HG03565 (cell line): ENCODE results near the gene TNFRSF21.
"Not testable (repeated sequence)": the region's sequence is repeated elsewhere in the genome, so short reads cannot be mapped to it uniquely, and the experiment has no call there.

Source experiments
- ATAC-seq: cut with Tn5 transposase; IDR thresholded peaks from one replicate; pipeline ENCODE4 v1.9.1; 2021; ENCODE audit warnings: mild to moderate bottlenecking, moderate library complexity; ENCODE audit not compliant: unreplicated experiment

The TNFRSF21 gene

DNA sequence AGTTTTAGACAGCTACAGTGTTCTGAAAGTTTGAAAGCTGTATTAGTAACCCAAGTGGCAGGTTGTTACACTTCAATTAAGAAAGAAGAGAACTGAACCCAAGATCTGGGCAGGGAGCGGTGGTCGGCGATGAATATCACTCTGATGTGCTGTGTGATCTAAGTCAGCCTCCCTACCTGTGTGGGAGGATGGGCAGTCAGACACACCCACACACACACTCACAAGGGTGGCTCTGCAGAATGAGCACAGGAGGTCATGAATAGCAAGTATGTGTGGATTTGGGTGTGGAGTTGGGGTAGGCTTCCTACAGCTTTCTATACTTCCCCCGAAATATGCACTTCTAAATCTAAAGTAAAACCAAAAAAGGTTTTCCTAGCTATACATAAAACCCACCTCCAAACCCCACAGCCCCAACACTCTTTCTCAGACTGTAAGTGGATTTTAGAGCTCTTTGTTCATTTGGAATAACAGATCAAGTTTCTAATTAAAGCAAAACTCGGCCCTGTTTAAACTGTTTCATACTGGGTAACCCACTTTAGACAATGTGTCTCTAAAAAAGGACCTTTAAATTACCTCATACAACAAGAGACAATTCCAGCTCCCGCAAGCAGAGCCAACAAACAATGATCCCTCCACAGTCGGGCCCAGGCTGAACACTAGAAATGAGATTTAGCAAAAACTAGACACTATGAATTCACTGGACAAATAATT lies 19.4 kb downstream of the TNFRSF21 start:
- no peak for ATAC-seq

DNA sequence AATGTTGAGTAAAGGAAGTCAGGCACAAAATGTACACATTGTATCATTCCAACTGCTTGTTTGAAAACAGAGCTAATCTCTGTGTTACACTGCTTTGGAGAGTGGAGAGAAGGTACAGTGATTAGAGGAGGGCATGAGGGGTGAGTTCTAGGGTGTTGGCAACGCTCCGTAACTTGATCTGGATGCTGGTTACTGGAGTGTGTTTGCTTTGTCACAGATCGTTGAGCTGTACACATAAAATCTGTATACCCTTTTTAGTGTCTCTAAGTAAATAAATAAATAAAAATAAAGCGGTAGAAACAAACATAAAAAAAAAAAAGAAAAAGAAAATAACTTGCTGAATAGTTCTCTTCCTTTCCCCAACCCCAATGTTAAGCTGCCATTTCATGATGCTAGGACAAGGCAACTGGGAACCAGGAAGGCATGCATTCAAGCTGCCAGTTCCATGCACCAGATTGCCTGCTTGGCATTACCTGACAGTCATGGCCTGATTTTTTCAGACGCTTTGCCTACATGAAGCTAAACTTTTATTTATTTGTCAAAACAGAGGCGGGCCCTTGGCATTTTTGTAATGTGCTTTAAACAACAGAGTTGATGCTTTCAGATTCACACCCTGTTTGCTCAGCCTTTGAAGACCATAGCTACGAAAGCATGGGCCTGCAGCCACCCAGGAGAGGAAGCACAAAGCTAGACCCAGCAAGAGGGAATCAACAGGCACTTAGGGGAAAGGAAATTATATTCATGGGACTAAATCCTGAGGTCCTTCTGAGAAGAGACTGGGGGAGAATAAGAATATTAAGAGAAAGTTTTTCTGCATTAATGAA lies 21.2 kb downstream of the TNFRSF21 start:
- ATAC-seq, result no peak

DNA sequence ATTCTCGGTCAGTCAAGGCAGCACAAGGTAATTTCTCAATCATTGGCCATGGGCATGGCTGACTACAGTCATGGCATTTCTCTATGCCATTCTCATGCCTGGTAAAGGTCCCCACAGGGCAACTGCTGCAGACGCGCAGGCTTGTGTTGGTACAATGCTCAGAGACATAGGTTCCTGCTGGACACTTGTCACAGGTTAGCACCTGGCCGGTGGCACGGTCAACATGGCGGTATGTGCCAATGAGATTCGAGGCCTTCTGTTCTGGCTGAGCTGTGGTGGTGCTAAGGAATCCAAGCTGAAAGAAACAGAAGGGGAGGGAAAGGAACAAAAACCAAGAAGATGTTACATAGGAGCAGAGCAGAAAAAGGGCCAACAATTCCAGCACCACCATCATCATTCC lies 23.4 kb downstream of the TNFRSF21 start:
- ATAC-seq, result no peak

DNA sequence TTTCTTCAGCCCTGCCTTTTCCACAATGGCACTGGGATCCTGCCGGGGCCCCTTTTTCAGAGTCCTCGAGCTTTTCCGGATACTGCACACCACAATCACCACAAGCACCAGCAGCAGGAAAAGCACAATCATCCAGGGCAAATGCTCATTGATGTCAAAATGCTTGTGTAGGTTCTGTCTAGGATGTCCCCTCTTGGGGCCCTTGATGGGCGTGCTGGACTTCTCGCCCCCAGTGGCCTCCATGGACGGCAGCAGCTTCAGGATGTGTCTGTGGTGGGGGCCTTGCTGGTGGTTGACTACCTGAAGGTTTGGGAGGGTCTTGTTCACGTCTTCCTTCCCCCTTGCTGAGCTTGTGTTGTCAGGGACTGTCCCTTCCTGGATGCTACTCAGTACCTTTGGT lies 25.7 kb downstream of the TNFRSF21 start:
- ATAC-seq, result no peak

DNA sequence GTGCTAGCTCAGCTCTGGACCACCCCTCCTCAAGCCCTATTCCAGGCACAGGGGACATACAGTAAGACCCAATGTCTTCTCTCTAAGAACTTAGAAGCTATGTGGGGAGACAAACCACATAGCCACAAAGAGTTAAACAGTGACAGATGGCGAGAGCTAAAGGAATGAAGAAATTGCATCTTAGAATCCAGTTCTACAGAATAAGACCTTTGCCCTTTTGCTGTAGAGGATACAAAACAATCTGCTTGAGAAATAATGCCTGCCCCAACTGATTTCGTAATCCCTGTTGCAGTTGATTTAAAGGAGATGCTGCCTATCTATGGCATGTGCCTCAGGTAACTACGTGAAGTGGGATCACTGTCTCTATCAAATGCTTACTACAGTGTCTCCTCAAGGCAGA lies 31.2 kb downstream of the TNFRSF21 start:
- ATAC-seq, result no peak

DNA sequence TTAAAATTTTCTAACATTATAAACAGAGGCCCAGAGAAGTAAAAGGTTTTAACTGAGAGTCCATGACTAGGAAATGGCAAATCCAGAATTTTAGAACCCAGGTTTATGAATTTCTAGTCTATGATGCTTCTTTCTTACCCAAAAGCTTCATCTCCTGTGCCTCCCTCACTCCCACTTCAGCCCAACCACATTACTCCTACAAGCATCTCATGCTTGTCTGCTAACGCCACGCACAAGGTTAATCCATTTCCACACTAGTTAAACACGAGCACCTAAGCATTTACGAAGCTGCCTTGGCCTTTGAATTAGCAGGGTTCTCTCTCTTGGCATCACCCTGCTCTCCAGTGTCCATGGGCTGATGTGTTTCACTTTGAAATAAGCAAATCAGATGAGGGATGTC lies 32.0 kb downstream of the TNFRSF21 start:
- no peak for ATAC-seq

DNA sequence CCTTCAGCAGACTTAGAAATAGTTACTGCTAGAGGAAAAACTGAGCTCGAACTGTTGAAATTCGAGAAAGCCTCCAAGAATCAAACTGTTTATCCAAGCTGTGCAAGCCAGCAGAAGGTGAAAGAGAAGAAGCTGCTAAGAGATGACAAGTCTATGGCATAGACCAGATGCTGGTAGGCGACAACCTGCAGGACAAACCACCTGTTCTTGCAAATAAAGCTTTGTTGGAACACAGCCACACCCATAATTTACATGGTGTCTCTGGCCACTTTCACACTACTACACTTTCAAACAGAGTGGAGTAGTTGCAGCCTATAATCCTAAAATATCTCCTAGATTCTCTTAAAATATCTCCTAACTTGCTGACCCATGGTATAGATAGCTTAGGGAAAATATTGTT lies 33.3 kb downstream of the TNFRSF21 start:
- ATAC-seq, result no peak

DNA sequence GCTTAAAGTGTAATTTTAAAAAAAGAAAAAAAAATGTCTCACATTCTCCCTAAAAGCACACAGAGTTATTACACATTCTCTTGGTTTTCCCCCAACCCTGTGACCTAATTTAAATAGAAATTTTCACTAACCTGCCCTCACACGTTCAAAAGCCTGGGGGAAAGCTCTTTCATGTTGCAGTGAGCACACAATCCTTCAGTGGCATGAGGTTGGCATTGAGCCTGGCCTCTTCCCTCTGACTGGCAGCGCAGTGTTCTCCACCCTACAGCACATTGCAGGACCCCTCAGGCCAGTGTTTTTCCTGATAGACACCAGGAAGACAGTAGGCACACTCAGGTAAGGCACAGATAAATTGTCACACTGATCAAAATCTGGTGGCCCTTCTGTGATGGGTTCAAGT lies 34.1 kb downstream of the TNFRSF21 start:
- ATAC-seq, result no peak

DNA sequence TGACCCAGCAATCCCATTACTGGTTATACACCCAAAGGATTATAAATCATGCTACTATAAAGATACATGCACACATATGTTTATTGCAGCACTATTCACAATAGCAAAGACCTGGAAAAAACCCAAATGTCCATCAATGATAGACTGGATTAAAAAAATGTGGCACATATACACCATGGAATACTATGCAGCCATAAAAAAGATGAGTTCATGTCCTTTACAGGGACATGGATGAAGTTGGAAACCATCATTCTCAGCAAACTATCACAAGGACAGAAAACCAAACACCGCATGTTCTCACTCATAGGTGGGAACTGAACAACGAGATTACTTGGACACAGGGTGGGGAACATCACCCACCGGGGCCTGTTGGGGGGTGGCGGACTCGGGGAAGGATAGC lies 34.6 kb downstream of the TNFRSF21 start:
- not testable (repeated sequence) for ATAC-seq

DNA sequence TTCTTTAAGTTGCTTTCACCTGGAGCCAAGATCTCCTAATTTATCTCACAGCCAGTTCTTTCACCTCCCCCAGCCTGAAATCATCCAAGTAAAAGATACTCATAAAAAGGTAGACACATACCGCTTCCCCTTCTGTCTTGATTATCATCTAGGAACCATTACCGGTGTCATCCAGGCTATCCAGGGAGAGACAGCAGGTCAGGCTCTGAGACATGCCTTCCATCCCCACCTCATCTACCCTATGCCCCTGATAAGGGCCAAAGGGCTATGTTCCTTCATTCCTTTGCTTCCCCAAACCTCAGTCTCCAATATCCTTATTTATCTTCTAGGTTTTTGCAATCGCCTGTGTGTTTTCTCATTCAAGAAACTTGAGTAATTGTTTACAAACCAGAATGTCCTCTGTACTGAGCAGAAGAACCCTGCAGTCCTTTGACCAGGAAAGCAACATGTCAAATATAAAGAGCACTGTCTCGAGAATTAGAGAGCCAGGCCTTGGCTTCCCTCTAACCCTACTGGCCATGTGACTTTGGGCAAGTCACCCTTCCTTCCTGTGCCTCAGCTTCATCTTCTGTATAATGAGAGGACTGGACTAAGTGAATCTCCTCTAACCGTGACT lies 41.0 kb downstream of the TNFRSF21 start:
- no peak for ATAC-seq

DNA sequence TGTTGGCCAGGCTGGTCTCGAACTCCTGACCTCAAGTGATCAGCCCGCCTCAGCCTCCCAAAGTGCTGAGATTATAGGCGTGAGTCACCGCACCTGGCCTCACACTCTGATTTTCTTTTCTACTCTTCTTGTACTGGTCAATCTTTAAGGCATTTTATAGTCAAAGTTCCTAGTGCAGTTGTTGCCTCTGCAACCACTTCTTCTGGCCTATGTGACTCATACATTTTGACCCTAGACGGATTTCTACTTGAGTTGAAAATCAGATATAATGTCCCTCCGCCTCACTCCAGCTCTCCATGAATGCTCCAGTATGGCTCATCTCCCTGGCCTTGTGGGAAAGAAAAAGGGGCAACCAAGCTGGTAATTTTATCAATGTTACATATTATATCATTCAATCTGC lies 42.4 kb downstream of the TNFRSF21 start:
- no peak for ATAC-seq

DNA sequence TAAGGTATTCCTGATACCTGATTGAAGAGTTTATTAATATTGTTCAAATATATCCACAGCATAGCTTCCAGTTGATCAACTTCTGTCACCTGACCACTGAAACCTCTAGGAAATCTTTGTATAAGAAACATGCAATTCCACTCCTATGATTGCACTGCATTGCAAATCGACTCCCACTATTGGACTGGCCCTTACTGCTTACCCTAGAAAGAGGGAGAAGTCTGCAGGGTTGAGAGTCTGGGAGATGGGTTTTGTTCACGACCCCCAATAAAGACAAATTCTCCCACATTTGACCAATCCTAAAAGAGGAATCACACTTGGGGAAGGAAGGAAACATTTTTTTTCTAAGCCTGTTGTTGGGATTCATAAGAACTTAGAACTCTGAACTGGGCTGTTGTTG lies 43.7 kb downstream of the TNFRSF21 start:
- no peak for ATAC-seq

DNA sequence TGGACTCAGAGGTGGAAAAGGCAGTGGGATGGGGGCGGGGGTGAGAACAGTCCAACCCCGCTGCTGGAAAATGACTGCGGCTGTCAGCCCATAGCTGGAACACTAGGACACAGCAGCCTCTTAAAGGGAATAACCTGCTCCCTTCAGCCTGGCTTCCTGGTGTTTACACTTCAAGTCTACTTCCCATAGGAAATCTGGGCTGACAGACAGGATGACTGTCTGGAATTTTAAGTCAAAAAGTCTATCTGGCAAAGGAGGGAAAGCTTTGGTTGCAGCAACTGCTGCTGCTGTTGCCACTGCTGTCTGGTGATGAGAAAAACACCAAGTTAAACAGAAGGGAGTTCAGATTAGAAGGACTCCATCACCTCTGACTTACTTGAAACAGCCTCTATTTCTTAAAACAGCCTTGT lies 44.9 kb downstream of the TNFRSF21 start:
- no peak for ATAC-seq

DNA sequence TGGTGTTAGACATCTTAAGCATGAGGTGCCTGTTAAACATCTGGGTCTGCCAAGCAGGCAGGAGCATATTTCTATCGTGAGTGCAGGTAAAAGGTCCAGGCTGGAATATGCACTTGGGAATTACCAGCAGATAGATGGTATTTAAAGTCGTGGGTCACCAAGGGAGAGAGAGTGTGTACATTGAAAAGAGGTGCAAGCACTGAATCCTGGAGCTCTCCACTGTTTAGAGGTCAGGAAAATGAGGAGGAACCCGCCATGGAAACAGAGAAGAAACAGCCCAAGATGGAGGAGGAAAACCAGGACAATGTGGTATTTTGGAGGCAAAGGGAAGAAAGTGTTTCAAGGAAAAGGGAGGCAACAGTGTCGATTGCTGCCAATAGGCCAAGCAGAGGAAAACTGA lies 46.4 kb downstream of the TNFRSF21 start:
- no peak for ATAC-seq

DNA sequence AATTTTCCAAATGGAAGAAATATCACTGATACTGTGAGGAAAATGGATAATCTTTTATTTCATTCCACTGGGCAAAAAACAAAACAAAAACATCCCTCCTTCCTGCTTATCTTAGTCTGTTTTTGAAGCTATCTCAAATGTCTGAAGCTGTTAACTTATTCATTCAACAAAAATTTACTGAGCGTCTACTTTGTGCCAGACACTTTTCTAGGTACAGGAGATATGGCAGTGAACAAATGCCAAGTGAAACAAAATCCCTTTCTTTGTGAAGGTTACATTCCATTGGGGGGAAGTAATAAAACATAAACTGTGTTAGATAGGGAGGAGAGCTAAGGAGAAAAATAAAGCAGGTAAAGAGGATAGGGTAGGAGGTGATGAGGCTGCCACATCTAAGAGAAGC lies 47.5 kb downstream of the TNFRSF21 start:
- ATAC-seq, result no peak

DNA sequence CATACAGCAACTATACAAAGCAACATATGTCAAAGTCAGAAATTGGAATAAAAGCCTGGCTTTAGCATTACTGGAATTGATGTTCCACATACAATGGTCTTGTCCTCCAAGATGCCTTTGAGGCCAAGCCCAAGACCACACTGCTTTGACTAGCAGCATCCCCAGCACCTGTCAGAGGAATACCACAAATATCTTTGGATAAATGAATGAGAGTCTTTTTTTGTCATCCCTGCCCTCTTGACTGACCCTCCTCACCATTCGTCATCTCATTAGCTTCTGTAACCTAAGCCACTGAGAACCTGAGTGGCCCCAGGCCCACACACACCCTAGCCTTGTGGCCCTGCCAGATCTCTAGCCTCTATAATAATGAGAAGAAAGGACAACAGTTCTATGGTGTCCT lies 48.5 kb downstream of the TNFRSF21 start:
- ATAC-seq, result no peak

DNA sequence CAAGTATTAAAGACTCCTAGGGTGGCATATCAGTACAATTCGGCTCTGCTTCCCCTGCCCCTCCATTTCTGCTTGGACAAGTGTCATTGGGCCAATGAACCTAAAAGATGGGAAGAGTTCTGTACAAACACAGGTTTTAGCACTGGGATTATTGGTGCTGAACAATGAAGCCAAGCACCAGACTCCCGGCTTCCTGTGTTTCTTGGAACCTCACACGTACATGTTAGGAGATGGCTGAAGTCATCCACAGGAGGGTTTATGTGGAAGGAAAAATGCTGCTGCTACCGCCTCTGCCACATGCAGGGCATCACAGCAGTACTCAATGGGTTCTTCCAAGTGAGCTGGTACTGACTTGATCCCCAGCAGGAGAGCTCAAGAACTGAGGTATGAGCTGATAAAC lies 49.7 kb downstream of the TNFRSF21 start:
- no peak for ATAC-seq

DNA sequence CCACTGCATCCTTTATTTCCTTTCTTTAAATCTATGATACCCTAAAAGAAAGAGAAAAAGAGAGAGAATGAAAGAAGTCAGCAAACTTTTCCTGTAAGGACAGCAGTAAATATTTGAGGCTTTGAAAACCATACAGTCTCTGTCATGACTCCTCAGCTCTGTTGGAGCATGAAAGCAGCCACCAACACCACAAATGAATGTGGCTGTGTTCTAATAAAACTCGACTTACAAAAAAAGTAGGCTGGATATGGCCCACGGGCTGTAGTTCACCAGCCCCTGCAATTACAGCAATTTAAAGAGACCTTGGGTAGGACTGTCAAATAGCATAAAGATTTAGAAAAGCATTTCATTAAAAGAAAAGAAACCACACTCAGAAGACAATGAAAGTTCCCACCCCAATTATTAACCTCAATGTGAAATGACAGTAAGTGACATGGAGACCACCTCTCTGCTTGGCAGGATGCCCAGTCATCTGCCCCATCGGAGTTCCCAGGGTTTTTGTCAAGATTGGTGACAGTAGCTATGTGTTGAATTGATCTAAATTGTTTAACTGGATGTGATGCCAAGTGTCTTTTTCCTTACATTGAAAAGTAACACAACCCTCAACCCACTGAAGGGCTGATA lies 50.9 kb downstream of the TNFRSF21 start:
- ATAC-seq, result no peak

DNA sequence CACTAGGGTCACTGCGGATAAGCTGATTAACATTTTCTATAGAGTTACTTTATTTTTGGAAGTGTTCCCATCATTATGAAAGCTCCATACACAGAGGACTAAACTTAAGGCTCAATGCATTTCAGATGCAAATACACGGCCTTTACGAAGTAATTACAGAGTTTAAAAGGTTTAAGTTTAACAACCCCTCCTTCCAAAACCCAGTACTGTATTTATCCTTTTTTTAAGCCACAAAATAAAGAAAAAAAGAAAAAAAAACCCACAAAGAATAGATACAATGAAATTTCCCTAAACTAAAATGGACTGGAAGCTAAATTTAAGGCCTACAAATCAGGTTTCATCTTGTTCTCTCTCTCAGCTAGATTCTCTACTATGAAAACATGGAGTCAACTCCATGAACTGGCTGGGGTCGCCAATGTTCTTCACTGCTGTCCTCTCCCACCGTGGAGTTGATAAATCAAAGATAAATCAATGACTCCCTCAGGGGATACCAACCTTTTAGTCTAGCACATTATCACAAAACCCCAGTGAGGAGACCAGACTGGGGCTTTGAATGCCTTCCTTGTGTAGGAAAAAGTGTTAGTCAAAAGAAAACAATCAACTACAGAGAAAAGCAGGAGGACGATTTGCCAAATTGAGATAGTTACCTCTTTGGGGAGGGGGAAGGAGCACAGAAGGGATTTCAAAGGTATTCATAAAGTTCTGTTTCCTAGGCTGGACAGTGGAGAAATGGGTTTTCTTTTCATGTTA lies 52.5 kb downstream of the TNFRSF21 start:
- no peak for ATAC-seq

DNA sequence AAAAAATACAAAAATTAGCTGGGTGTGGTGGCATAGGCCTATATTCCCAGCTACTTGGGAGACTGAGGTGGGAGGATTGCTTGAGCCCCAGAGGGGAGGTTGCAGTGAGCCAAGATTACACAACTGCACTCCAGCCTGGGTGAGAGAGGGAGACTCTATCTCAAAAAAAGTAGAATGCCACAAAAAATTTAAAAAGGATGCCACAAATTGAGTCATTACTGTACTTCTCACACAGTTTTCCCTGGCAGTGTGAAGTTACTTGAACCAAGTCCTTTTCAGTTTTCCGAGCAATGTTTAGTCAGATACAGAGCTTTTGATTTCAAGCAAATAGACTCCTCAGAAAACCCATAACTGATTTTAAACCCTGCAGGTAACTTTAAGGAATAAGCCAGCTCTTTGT lies 53.3 kb downstream of the TNFRSF21 start:
- no peak for ATAC-seq

DNA sequence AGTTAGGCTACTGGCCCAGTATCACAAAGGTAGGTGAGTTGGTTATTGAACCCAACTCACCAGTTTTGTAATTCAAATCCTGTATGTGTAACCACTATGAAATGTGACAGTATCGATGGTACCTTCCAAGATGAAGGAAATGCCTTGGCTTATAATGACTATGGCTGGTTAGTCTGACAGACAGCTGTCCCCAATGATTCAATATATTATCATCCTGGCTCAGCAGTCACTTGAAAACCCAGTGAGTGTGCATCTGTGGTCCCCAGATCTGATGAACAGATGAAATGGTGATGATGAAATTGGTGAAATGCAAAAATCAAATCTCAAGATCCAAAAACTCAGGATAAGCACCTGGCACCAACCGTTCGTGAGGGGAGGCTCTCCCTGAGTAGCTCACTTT lies 54.8 kb downstream of the TNFRSF21 start:
- ATAC-seq, result no peak
